HG03378 (cell line): Measurements from ENCODE around the gene APOM.
A peak's percentile ranks its signal among the peaks of the same experiment; 100 is the strongest.

ENCODE experiments used
- ATAC-seq: cut with Tn5 transposase; IDR thresholded peaks from one replicate; pipeline ENCODE4 v1.9.1; 2021; ENCODE audit warnings: mild to moderate bottlenecking, moderate library complexity; ENCODE audit not compliant: unreplicated experiment

Gene APOM

GRCh38 chr6:31630177-31630934 lies 25.3 kb upstream of the APOM start:
- no peak for ATAC-seq

GRCh38 chr6:31631209-31631608 lies 24.5 kb upstream of the APOM start:
- no peak for ATAC-seq

- ATAC-seq, result no peak
Observed at GRCh38 chr6:31631681-31632278, 23.9 kb upstream of the APOM start.

- ATAC-seq, result no peak
Observed at GRCh38 chr6:31632279-31632946, 23.3 kb upstream of the APOM start.

GRCh38 chr6:31633447-31633846 lies 22.2 kb upstream of the APOM start:
- ATAC-seq, result no peak

GRCh38 chr6:31634131-31634530 lies 21.6 kb upstream of the APOM start:
- no peak for ATAC-seq

DNA sequence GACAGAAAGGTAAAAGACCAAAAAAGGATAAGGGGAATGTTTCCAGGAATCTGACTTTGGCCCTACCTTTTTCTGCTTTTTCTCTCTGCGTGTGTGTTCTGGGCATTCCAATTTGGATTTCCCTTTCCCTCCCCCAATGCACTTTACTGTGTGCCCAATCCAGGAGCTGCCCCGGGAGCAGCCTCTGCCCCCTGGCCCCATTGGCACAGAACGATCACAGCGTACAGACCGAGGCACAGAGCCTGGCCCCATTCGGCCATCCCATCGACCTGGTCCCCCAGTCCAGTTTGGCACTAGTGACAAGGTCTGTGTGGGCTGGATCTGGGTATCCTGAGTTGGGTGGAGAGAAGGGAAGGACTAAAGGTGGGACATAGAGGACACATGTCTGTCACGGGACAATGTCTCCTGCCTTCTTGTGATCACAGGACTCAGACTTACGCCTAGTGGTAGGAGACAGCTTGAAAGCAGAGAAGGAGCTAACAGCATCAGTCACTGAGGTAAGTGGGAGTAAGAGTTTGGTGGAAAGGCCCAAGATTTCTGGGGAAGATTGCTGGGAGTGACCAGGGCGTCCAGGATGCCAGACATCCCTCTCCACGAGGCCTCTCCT lies 20.6 kb upstream of the APOM start:
- no peak for ATAC-seq

- ATAC-seq, result no peak
Observed at GRCh38 chr6:31636698-31637596, 18.7 kb upstream of the APOM start.

- ATAC-seq, result no peak
Observed at GRCh38 chr6:31639043-31639442, 16.7 kb upstream of the APOM start.

DNA sequence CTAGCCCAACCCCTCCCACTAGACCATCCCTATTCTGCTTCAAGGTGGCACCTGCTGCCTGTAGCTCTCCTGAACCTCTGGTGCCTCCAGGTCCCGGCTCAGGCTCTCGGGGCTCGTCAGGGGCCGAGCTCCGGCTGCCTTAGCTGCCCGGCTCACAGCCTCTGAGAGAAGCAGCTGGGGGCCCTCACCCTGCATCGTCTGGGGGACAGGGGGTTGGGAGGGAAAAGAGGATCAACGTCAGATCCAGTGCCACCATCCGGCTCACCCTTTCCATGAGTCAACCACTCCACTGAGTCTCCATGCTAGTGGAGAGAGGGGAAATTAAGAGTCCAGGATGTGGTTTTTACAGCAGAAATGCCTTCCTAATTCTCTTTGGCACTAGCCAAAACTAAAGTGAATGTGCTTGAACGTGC lies 16.2 kb upstream of the APOM start:
- ATAC-seq, result no peak

DNA sequence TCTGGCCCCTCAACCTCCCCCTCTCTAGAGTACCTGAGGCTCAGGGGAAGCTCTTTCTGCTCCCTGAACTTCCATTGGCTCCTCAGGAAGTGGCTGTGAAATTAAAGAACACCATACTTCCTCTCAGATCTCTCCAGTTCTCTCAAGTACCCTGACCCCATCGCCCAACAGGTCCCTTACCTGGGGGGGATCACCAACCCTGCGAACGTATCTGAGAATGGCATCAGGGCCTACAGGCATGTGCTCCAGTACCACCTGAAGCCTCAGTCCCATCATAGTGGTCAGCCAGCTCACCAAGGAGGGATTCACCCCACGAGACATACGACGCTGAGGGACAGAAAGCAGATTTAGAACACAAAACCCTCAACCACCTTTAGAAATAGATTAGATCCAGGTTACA lies 15.1 kb upstream of the APOM start:
- ATAC-seq, result no peak

GRCh38 chr6:31641370-31641769 lies 14.3 kb upstream of the APOM start:
- no peak for ATAC-seq

GRCh38 chr6:31642798-31643570 lies 12.7 kb upstream of the APOM start:
- ATAC-seq, result no peak

GRCh38 chr6:31643818-31644454 lies 11.8 kb upstream of the APOM start:
- no peak for ATAC-seq

DNA sequence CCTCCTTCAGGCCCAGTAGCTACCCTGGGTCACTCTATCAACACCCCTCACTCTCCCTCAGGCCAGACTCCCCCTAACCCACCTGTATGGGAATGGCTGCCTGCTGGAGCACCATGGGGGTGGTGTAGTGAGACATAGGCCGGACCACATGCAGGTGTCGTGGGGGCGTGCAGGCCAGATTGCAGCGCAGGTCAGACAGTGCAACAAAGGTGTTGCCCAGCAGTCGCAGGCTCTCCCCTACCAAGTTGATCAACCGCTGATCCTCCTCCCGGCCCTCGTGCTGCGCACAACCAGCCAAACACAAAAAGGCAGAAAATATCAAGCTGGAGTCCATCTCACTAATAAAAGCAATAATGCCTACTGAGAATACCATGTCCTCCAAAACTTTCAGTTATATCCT lies 10.4 kb upstream of the APOM start:
- no peak for ATAC-seq

DNA sequence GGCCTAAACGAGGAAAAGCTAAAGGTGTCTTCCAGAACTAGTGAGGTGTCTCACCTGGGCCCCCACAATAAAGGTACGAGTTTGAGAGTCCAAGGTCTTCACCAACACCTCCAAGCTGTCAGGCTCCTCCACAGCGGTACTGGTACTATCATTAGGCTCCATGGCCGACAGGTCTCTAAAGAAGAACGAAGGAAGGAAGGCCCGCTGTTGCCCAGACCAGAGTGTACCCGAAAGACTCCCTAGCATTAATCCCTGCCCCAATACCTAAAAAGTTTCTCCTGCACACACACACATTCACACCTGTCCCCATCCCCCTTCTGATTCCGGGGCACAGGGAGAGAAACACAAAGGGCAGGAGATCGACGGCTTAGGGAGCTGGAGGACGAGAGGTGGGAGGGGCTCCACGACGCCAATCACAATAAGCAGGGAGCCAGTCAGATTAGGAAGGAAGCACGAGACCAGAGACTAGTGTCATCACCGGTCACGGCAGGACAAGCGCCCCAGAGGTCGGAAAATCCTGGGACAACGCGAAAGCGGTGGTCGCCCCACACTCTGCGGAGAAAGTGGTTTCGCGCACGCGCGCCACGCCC lies 4.0 kb upstream of the APOM start:
- peak; percentile 37 for ATAC-seq

- ATAC-seq, result peak; percentile 50
Observed at GRCh38 chr6:31652925-31653724, 2.6 kb upstream of the APOM start.

GRCh38 chr6:31654574-31655348 lies 933 bp upstream of the APOM start:
- no peak for ATAC-seq
